PC-3 (cell line): ENCODE data around the gene CNIH2. TPM values are rescaled to one million over a fixed set of nuclear protein-coding genes. Genes with fewer than 3 reads are reported as not detected.

Experiments used
- ATAC-seq: fragments of 200-7000 bp; cut with Tn5 transposase; 2 replicates; pipeline ENCODE4 v1.9.1; 2020; ENCODE audit warnings: mild to moderate bottlenecking, moderate library complexity
- BruUV-seq: library from RNA; stranded (reverse); fragments of 400-500 nt; replicated peaks from 2 replicates; lab custom pipeline; 2021; lab: Mats Ljungman, UMichigan
- CTCF ChIA-PET: fragments of 300-600 bp; sonication (Branson Sonifier 250); formaldehyde crosslinking; loops from one replicate; lab custom pipeline; 2022; ENCODE audit warnings: antibody characterized with exemption; lab: Charles Lee
- POLR2A ChIA-PET: fragments of 300-600 bp; sonication (Branson Sonifier 250); formaldehyde crosslinking; loops from one replicate; lab custom pipeline; 2022; ENCODE audit warnings: antibody characterized with exemption; ENCODE audit not compliant: unreplicated experiment; lab: Charles Lee
- DNase-seq: peaks from one replicate; pipeline ENCODE4 v3.0.0-alpha.2; 2015
- H2AFZ ChIP-seq: fragments of 300-600 bp; sonication (generic); 2 replicates; pipeline ENCODE4 v1.6.0; 2016; ENCODE audit warnings: antibody characterized with exemption, low read length
- H3F3A ChIP-seq: fragments of 300-600 bp; sonication (generic); one replicate; pipeline ENCODE4 v1.6.0; 2017; ENCODE audit warnings: antibody characterized with exemption, low read length, control low read depth, mild to moderate bottlenecking; ENCODE audit not compliant: unreplicated experiment
- H3K27ac ChIP-seq: fragments of 300-600 bp; sonication (generic); 2 replicates; pipeline ENCODE4 v1.5.1; 2016; ENCODE audit warnings: mild to moderate bottlenecking, low read length
- H3K27me3 ChIP-seq: fragments of 300-600 bp; sonication (generic); 2 replicates; pipeline ENCODE4 v1.6.1; 2016; ENCODE audit warnings: low read length, mixed read lengths
- H3K36me3 ChIP-seq: fragments of 300-600 bp; sonication (generic); 2 replicates; pipeline ENCODE4 v1.6.1; 2016; ENCODE audit warnings: low read depth, mixed run types, low read length, mixed read lengths
- H3K4me1 ChIP-seq: fragments of 300-600 bp; sonication (generic); 2 replicates; pipeline ENCODE4 v1.5.1; 2016; ENCODE audit warnings: low read length; ENCODE audit not compliant: insufficient read depth
- H3K4me2 ChIP-seq: fragments of 300-600 bp; sonication (generic); 2 replicates; pipeline ENCODE4 v1.6.0; 2016; ENCODE audit warnings: low read length
- H3K4me3 ChIP-seq: fragments of 300-600 bp; sonication (generic); 2 replicates; pipeline ENCODE4 v1.5.1; 2016; ENCODE audit warnings: mild to moderate bottlenecking, low read length, mixed read lengths
- H3K79me2 ChIP-seq: fragments of 300-600 bp; sonication (generic); 2 replicates; pipeline ENCODE4 v1.6.1; 2017; ENCODE audit warnings: low read length, mixed read lengths
- H3K9ac ChIP-seq: fragments of 300-600 bp; sonication (generic); 2 replicates; pipeline ENCODE4 v1.6.0; 2016; ENCODE audit warnings: mild to moderate bottlenecking, low read length
- H3K9me2 ChIP-seq: fragments of 300-600 bp; sonication (generic); replicated peaks from 2 replicates; pipeline ENCODE4 v1.6.1; 2016; ENCODE audit warnings: mixed run types, low read length, mixed read lengths
- H3K9me3 ChIP-seq: fragments of 300-600 bp; sonication (generic); 2 replicates; pipeline ENCODE4 v1.6.1; 2016; ENCODE audit warnings: low read length, mixed read lengths
- H4K20me1 ChIP-seq: fragments of 300-600 bp; sonication (generic); 2 replicates; pipeline ENCODE4 v1.6.1; 2016; ENCODE audit warnings: low read length, mixed read lengths
- CTCF ChIP-seq: fragments of 300-600 bp; sonication (generic); conservative IDR thresholded peaks from 2 replicates; pipeline ENCODE4 v1.5.1; 2017; ENCODE audit warnings: antibody characterized with exemption, low read depth, mild to moderate bottlenecking, low read length
- EZH2 ChIP-seq: fragments of 300-600 bp; sonication (generic); IDR thresholded peaks from one replicate; pipeline ENCODE4 v1.6.1; 2017; ENCODE audit warnings: antibody characterized with exemption, mild to moderate bottlenecking, low read length; ENCODE audit not compliant: unreplicated experiment
- EZH2phosphoT487 ChIP-seq: fragments of 300-600 bp; sonication (generic); IDR thresholded peaks from 2 replicates; pipeline ENCODE4 v1.6.1; 2018; ENCODE audit warnings: mild to moderate bottlenecking, antibody characterized with exemption, low read length, borderline replicate concordance
- intact Hi-C: fragments of 100-400 bp; cut with micrococcal nuclease; formaldehyde crosslinking; loops from 2 replicates; pipeline ENCODE4 v1.9.0; 2023
- total RNA-seq: library from RNA; depleted of rRNA; stranded (reverse); fragments of >200 nt; gene quantifications from 2 replicates; pipeline ENCODE4 v1.2.3, GENCODE V29; 2014

The CNIH2 gene
- total RNA-seq, 1 experiment from 2014 or later = 2.2 TPM

GRCh38 chr11:66311470-66311964 is 33.5 kb downstream of the CNIH2 start:
- TF ChIP-seq EZH2phosphoT487 (no peak), EZH2 (no peak), CTCF (no peak)
- ChIA-PET POLR2A (no interaction called here), CTCF (interaction anchor here (0.5 to 2.3 kb wide), 9 partner anchors 14 to 367 kb away, joined by 3 to 21 read pairs (median 4); partner anchors contain the start of gene RIN1)
- H3K27ac ChIP-seq = no peak overlapping the region
- BruUV-seq = no TSS peak
- H3K36me3 ChIP-seq = no peaks in the 10 kb centered on the region
- H3K79me2 ChIP-seq = no peaks in the 10 kb centered on the region
- peak overlapping the region; percentile 85 for H2AFZ ChIP-seq
- no peaks in the 10 kb centered on the region for H3K27me3 ChIP-seq
- DNase-seq (no peak), ATAC-seq (no peak)
- H3F3A ChIP-seq = no peaks in the 10 kb centered on the region
- no peaks in the 10 kb centered on the region for H4K20me1 ChIP-seq
- peaks cover 5% of the 10 kb centered on the region for H3K4me1 ChIP-seq
- intact Hi-C loops = no loop called here
- peak overlapping the region; percentile 77 for H3K4me3 ChIP-seq
- H3K4me2 ChIP-seq = peak overlapping the region; percentile 83
- peak overlapping the region; percentile 30; the same call in 1 of the 2 replicates for H3K9ac ChIP-seq
- no peaks in the 10 kb centered on the region for H3K9me2 ChIP-seq
- no peaks in the 10 kb centered on the region for H3K9me3 ChIP-seq

GRCh38 chr11:66311965-66312548 is 34.1 kb downstream of the CNIH2 start:
- Histone ChIP-seq H3K27me3 (no peaks in the 10 kb centered on the region), H3K79me2 (no peaks in the 10 kb centered on the region), H3K9ac (peak overlapping the region; percentile 30; the same call in 1 of the 2 replicates), H3K4me3 (peak overlapping the region; percentile 77), H4K20me1 (no peaks in the 10 kb centered on the region), H3K27ac (peak overlapping the region; percentile 30; the same call in 1 of the 2 replicates), H3K4me2 (peak overlapping the region; percentile 83), H3K4me1 (peaks cover 5% of the 10 kb centered on the region), H3F3A (no peaks in the 10 kb centered on the region), H3K9me2 (no peaks in the 10 kb centered on the region), H3K9me3 (no peaks in the 10 kb centered on the region), H2AFZ (peak overlapping the region; percentile 85), H3K36me3 (no peaks in the 10 kb centered on the region)
- intact Hi-C loops = loop anchor here (1.0 kb wide), 2 partner anchors 16 to 74 kb away; no protein-coding TSS in a partner anchor
- peak; percentile 98 for TF ChIP-seq CTCF
- no peak for TF ChIP-seq EZH2
- peak; percentile 73 for ATAC-seq
- ChIA-PET CTCF (interaction anchor here (0.6 to 2.3 kb wide), 13 partner anchors 10 to 367 kb away, joined by 3 to 22 read pairs (median 8); partner anchors contain the start of genes RIN1 and YIF1A), POLR2A (interaction anchor here (0.5 to 1.4 kb wide), 7 partner anchors 15 to 154 kb away, joined by 5 to 16 read pairs (median 9); partner anchors contain the start of genes B4GAT1, RIN1 and YIF1A)
- no TSS peak for BruUV-seq
- peak; percentile 89 for DNase-seq
